K562 (cell line): ENCODE measurements around the gene DNASE2. TPM values are rescaled to one million over a fixed set of nuclear protein-coding genes. Genes with fewer than 3 reads are reported as not detected.

Experiments
- BRCA1 ChIP-seq, 2 experiments: fragments of 450-650 bp in 1 of 2; sonication (generic) in 1 of 2; formaldehyde crosslinking in 1 of 2; IDR thresholded peaks; 2 replicates each; pipeline versions ENCODE4 v1.5.0 to v1.6.1; 2017 to 2020; ENCODE audit warnings: mild to moderate bottlenecking in 1 of 2, missing genetic modification reagents in 1 of 2
- CEBPZ ChIP-seq: fragments of 150-350 bp; IDR thresholded peaks from 2 replicates; pipeline ENCODE4 v1.6.1; 2014; ENCODE audit warnings: low read depth, mild to moderate bottlenecking, low read length, borderline replicate concordance
- CHCHD3 ChIP-seq: fragments of 250-450 bp; sonication (Bioruptor Pico); IDR thresholded peaks from 2 replicates; pipeline ENCODE4 v2.1.2; 2022; ENCODE audit warnings: mild to moderate bottlenecking
- CREB3L1 ChIP-seq: fragments of 450-650 bp; IDR thresholded peaks from 2 replicates; pipeline ENCODE4 v1.6.1; 2014; ENCODE audit warnings: low read depth, mild to moderate bottlenecking, moderate library complexity, borderline replicate concordance
- ETV1 ChIP-seq: fragments of 450-650 bp; conservative IDR thresholded peaks from 2 replicates; pipeline ENCODE4 v1.6.1; 2016; ENCODE audit warnings: missing genetic modification characterization, control low read depth, low read depth, missing compliant biosample characterization
- KDM2B ChIP-seq: fragments of 250-450 bp; sonication (Bioruptor Pico); IDR thresholded peaks from 2 replicates; pipeline ENCODE4 v1.8.0; 2021; ENCODE audit warnings: mild to moderate bottlenecking, moderate library complexity
- LARP7 ChIP-seq: fragments of 450-650 bp; IDR thresholded peaks from 2 replicates; pipeline ENCODE4 v1.6.1; 2016
- PHF20 ChIP-seq: fragments of 450-650 bp; IDR thresholded peaks from 2 replicates; pipeline ENCODE4 v1.6.1; 2018; ENCODE audit not compliant: partially characterized antibody
- RNF2 ChIP-seq: sonication (generic); IDR thresholded peaks from 2 replicates; pipeline ENCODE4 v1.6.1; 2016
- SLC30A9 ChIP-seq: fragments of 250-450 bp; sonication (Bioruptor Pico); IDR thresholded peaks from 2 replicates; pipeline ENCODE4 v1.8.0; 2022; ENCODE audit warnings: mild to moderate bottlenecking, moderate library complexity
- ZNF408 ChIP-seq: fragments of 250-450 bp; sonication (Bioruptor Pico); IDR thresholded peaks from 2 replicates; pipeline ENCODE4 v1.4.0; 2020; ENCODE audit warnings: low read depth, mild to moderate bottlenecking, moderate library complexity
- ZNF518B ChIP-seq: fragments of 250-450 bp; sonication (Bioruptor Pico); IDR thresholded peaks from 2 replicates; pipeline ENCODE4 v1.5.0; 2021; ENCODE audit warnings: mild to moderate bottlenecking, moderate library complexity
- ZNF57 ChIP-seq: fragments of 450-650 bp; formaldehyde crosslinking; IDR thresholded peaks from 2 replicates; pipeline ENCODE4 v1.4.0; 2020; ENCODE audit warnings: mild to moderate bottlenecking, moderate library complexity
- polyA plus RNA-seq, 8 experiments: library from polyadenylated mRNA; depleted of rRNA in 4 of 8; stranded (reverse) in 5 of 8; unstranded in 3 of 8; fragments of >200 nt; fragmentation: Nextera tagmentation in 2 of 8; fragmentation: Illumina TruSeq in 1 of 8; extraction: Ambion mirVana in 2 of 8; extraction: Trizol in 1 of 8; gene quantifications; 2 replicates each; pipeline versions ENCODE4 v1.2.1 to v1.2.3, GENCODE V29; 2011 to 2014; ENCODE audit warnings: inconsistent platforms in 1 of 8, missing spikeins in 1 of 8
- total RNA-seq, 7 experiments: library from RNA; depleted of rRNA in 6 of 7; stranded (reverse); fragments of >200 nt in 6 of 7; fragmentation: Illumina TruSeq in 2 of 7; extraction: Trizol in 2 of 7; gene quantifications; 2 replicates each; pipeline versions ENCODE4 v1.2.1 to v1.2.3, GENCODE V29; 2011 to 2021; ENCODE audit warnings: low replicate concordance in 1 of 7

DNASE2 gene
- total and polyA plus RNA-seq, 9 of the 15 experiments (the other 6 are each of a cell fraction or from before 2014, with no cell fraction given), result 4.4 to 27.0 (median 20.2) TPM

- TF ChIP-seq CREB3L1 (no peak), CHCHD3 (CRISPR knock-in tag) (no peak), ZNF57 (CRISPR knock-in tag) (no peak), KDM2B (no peak), ZNF518B (CRISPR knock-in tag) (no peak), LARP7 (no peak), ZNF408 (CRISPR knock-in tag) (no peak), PHF20 (no peak), CEBPZ (no peak), RNF2 (no peak), BRCA1 (IDR thresholded peaks at IDR 0.05) (no peak), BRCA1 (CRISPR knock-in tag; IDR thresholded peaks at IDR 0.05) (no peak), ETV1 (tag) (no peak), SLC30A9 (CRISPR knock-in tag) (no peak)
These were observed 47.3 kb downstream of the DNASE2 start (continued) for GRCh38 chr19:12833738-12834565.
